Heart left ventricle (tissue), 16 donors: ENCODE data around the gene MTFP1. TPM values are rescaled to one million over a fixed set of nuclear protein-coding genes. Genes with fewer than 3 reads are reported as not detected.

ENCODE experiments used
- ATAC-seq, 4 donors: fragments of 200-7000 bp; cut with Tn5 transposase; one replicate each; pipeline ENCODE4 v1.9.1; 2020 to 2022; ENCODE audit warnings: moderate library complexity in 4 of 4, mild to moderate bottlenecking in 3 of 4, moderate number of reproducible peaks in 1 of 4
- DNase-seq, 5 donors: peaks; one replicate each; pipeline ENCODE4 v3.0.0-alpha.2; 2020
- H3K27ac ChIP-seq, 12 donors: fragments of 200-600 bp; sonication (generic) in 4 of 12; one replicate each; pipeline versions ENCODE4 v1.5.0 to v1.8.0; 2016 to 2022; ENCODE audit warnings: mild to moderate bottlenecking in 2 of 12
- H3K27me3 ChIP-seq, 9 donors: fragments of 200-600 bp; sonication (generic) in 2 of 9; one replicate each; pipeline versions ENCODE4 v1.5.1 to v1.8.0; 2016 to 2022; ENCODE audit warnings: mild to moderate bottlenecking in 3 of 9
- H3K36me3 ChIP-seq, 9 donors: fragments of 200-600 bp; sonication (generic) in 2 of 9; one replicate each; pipeline versions ENCODE4 v1.5.0 to v1.8.0; 2018 to 2022; ENCODE audit warnings: mild to moderate bottlenecking in 2 of 9
- H3K4me1 ChIP-seq, 12 donors: fragments of 200-600 bp; sonication (generic) in 4 of 12; one replicate each; pipeline versions ENCODE4 v1.5.0 to v1.8.0; 2016 to 2022; ENCODE audit warnings: mild to moderate bottlenecking in 3 of 12
- H3K4me3 ChIP-seq, 12 donors: fragments of 200-600 bp; sonication (generic) in 4 of 12; one replicate each; pipeline versions ENCODE4 v1.5.0 to v1.8.0; 2017 to 2022; ENCODE audit warnings: mild to moderate bottlenecking in 9 of 12, moderate library complexity in 4 of 12
- H3K9me3 ChIP-seq, 12 donors: fragments of 200-600 bp; sonication (generic) in 4 of 12; one replicate each; pipeline versions ENCODE4 v1.5.0 to v1.8.0; 2016 to 2022; ENCODE audit warnings: mild to moderate bottlenecking in 1 of 12
- POLR2A ChIP-seq, 2 donors: fragments of 450-650 bp; IDR thresholded peaks; one replicate each; pipeline ENCODE4 v1.6.1; 2017; ENCODE audit warnings: antibody characterized with exemption in 2 of 2, mild to moderate bottlenecking in 2 of 2, moderate library complexity in 2 of 2
- WGBS, 4 donors: extraction: QIAGEN DNeasy Blood & Tissue Kit in 2 of 4; methylation state at CpG; one replicate each; pipeline versions ENCODE4 v1.1.5 to v1.1.7; 2013 to 2018; 5-methylcytosine and 5-hydroxymethylcytosine counted together
- intact Hi-C, 10 donors: fragments of 100-400 bp; cut with DNase I; formaldehyde crosslinking; loops; one replicate each; pipeline versions ENCODE4 v1.11.1 to v1.14.2; 2022
- polyA plus RNA-seq, 2 donors: library from polyadenylated mRNA; stranded (reverse); fragments of 200-250 nt; gene quantifications; one replicate each; pipeline ENCODE4 v1.2.3, GENCODE V29; 2013
- total RNA-seq, 9 donors: library from RNA; depleted of rRNA in 2 of 9; stranded (reverse); fragments of >200 nt in 2 of 9; fragmentation: NEBNext Ultra II Directional in 3 of 9; extraction: Animal tissue kit (Norgen Biotek cat#: 25700) in 3 of 9; gene quantifications; one replicate each; pipeline versions ENCODE4 v1.1.0 to v1.2.4, GENCODE V29; 2016 to 2023
- TF ChIP-seq, protein P1 (sequence below), 12 donors: fragments of 200-600 bp; sonication (generic) in 4 of 12; IDR thresholded peaks; one replicate each; pipeline versions ENCODE4 v1.5.0 to v1.8.0; 2018 to 2022; ENCODE audit warnings: antibody characterized with exemption in 12 of 12, mild to moderate bottlenecking in 5 of 12
- donor health status: ischemic (EF 13 %, LVEDD 7.1; RV severe dilation, severe dysfunction).
- donor health status: healthy with polysubstance abuse.
- donor health status: DM: no; HTN: yes; CAD: no.
- donor health status: DM: no; HTN: no; CAD: no.
- donor health status: ischemic (EF 25% LVEDD 6.9; RV normal size, moderate dysfunction).
- donor health status: ischemic (EF 25% LVEDD 5.7; RV mildly dilated, moderate dysfunction).
- donor health status: healthy.
- donor health status: DM: yes; HTN: yes; CAD: no.
- donor health status: ischemic (EF 35%, LVEDD 5.7; RV mildly dilated, moderate dysfunction).
- donor health status: nonischemic (EF 11% LVEDD 7.7; RV severe dilation, severe dysfunction).
- donor health status: DM: yes; HTN: yes; CAD: no.
- donor health status: PGD.
- donor health status: ischemic (EF 29% LVEDD 5.4; RV normal size, mild dysfunction).
- donor health status: nonischemic (EF 23%, LVEDD 6.1; RV moderate dilation, normal function).

The MTFP1 gene
- total and polyA plus RNA-seq, 11 donors, result 5.0 to 139 (median 17.1) TPM

DNA sequence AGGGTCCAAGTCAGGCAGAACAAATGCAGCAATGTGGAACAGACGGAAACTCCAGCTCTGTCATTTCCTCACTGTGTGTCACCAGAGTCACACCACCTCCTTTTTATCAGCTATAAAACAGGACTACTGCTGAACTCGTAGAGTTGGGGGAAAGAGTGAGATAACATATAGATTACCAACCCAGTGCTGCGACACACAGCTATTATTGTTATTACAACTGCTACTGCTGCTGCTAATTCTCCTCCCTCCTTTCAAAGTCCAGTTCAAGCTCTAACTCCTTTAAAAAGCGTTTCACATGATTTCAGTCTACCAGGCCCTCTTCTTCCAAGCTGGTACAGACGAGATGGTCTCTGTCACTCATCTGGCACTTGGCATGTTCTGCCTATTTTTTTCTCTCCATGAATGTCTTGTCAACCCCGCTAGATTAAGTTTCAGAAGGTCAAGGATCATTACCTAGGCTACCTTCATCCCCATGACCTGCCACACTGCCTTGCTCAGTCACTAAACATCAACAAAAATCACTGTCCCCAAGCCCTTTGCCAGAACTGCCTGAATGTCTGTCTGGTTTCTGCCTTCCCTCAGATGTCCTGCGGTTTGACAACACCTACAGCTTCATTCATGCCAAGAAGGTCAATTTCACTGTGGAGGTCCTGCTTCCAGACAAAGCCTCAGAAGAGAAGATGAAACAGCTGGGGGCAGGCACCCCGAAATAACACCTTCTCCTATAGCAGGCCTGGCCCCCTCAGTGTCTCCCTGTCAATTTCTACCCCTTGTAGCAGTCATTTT is 3.7 kb upstream of the MTFP1 start:
- DNase-seq (no peak), ATAC-seq (no peak)
- TF ChIP-seq, protein P1, sequence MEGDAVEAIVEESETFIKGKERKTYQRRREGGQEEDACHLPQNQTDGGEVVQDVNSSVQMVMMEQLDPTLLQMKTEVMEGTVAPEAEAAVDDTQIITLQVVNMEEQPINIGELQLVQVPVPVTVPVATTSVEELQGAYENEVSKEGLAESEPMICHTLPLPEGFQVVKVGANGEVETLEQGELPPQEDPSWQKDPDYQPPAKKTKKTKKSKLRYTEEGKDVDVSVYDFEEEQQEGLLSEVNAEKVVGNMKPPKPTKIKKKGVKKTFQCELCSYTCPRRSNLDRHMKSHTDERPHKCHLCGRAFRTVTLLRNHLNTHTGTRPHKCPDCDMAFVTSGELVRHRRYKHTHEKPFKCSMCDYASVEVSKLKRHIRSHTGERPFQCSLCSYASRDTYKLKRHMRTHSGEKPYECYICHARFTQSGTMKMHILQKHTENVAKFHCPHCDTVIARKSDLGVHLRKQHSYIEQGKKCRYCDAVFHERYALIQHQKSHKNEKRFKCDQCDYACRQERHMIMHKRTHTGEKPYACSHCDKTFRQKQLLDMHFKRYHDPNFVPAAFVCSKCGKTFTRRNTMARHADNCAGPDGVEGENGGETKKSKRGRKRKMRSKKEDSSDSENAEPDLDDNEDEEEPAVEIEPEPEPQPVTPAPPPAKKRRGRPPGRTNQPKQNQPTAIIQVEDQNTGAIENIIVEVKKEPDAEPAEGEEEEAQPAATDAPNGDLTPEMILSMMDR (IDR thresholded peaks at IDR 0.05), result no peak
- Histone ChIP-seq H3K4me3 (peak overlapping the region in 5 of 12 donors; percentile 68 to 88 (median 71)), H3K36me3 (peaks cover 0 to 46% (median 31%) of the 10 kb centered on the region in 9 donors), H3K27ac (peak overlapping the region in 10 of 12 donors; percentile 89 to 99 (median 97)), H3K27me3 (no peaks in the 10 kb centered on the region), H3K9me3 (no peaks in the 10 kb centered on the region), H3K4me1 (peaks cover 4 to 54% (median 33%) of the 10 kb centered on the region in 12 donors)
- intact Hi-C loops, result loop anchor here in 3 of 10 donors (10.0 kb wide), 2 partner anchors 163 to 183 kb away; partner anchors contain the start of gene TCN2 (in 2 of the 3)
- 64 to 70% (median 66%) methylated on average over 8 of the region's 8 CpGs for WGBS, 4 donors

DNA sequence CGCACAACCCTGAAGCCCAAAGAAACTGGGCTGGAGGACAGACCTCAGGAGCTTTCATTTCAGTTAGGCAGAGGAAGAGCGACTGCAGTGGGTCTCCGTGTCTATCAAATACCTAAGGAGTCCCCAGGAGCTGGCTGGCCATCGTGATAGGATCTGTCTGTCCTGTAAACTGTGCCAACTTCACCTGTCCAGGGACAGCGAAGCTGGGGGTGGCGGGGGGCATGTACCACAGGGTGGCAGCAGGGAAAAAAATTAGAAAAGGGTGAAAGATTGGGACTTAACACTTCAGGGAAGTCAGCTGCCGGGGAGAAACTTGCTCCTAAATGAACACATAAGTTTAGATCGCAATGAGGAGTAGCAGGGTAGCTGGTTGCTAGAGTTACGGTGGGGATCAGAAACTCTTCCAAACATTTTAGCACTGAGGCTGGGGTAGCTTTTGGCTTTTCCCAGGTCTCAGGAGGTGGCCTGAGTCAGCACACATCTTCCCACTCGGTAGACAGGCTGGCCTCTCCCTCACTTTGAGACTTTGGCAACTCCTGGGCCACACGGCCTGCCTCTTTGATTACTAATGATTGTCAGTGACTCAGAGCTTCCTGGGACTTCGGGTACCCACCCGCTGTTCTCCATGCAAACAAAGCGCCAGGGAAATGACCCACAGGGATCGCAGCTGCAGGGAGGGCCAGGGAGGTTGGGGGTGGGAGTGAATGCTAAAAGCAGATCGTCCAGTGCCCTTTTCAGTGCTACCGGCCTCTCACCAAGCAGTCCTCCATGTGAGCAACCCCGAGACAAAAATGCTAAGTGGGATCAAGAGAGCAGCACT is 2.9 kb upstream of the MTFP1 start:
- ATAC-seq, result peak in 3 of 4 donors; percentile 2 to 59 (median 49)
- peak; percentile 29 to 89 (median 55) for DNase-seq
- TF ChIP-seq, protein P1 (IDR thresholded peaks at IDR 0.05), result no peak
- TF ChIP-seq POLR2A (IDR thresholded peaks at IDR 0.05), result peak in 1 of 2 donors; percentile 45
- peaks cover 4 to 54% (median 33%) of the 10 kb centered on the region in 12 donors for H3K4me1 ChIP-seq
- 35 to 39% (median 38%) methylated on average over 18 of the region's 18 CpGs for WGBS, 4 donors
- intact Hi-C loops, result loop anchor here in 3 of 10 donors (10.0 kb wide), 2 partner anchors 162 to 182 kb away; partner anchors contain the start of gene TCN2 (in 2 of the 3)
- H3K9me3 ChIP-seq, result no peaks in the 10 kb centered on the region
- H3K27ac ChIP-seq, result peak overlapping the region; percentile 87 to 99 (median 96)
- H3K27me3 ChIP-seq, result no peaks in the 10 kb centered on the region
- peak overlapping the region; percentile 41 to 88 (median 71) for H3K4me3 ChIP-seq
- peaks cover 0 to 38% (median 23%) of the 10 kb centered on the region in 9 donors for H3K36me3 ChIP-seq

DNA sequence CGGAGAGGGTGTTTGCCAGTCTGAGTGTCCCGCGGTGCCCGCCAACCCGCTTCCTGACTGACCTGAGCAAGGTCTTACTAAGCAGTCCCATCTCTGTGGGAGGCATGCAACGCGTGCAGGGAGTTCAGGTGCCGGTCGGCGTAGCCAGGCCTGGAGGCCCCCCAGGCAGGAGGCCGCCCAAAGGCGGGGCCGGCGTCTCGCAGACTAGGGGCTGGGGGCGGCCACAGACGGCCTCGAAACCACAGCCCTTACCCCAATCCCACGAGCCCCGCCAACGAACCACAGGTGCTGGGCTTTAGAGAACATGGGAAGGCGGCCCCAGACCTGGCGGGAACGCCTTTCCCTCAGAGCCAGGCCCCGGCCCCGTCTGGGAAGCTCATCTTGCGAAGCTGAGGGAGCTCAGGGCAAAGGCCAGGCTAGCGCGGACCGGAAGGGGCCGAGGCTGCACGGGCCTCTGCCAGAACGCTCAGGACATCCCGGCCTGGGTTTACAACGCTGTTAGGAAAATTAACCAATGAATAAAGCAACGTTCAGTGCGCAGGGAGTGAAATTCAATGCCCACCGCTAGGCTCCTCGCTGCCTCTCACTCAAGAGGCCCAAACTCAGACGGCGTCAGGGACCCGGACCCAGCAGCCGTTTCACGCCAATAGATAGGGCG is 2.1 kb upstream of the MTFP1 start:
- no peaks in the 10 kb centered on the region for H3K9me3 ChIP-seq
- 0 to 1% (median 0%) methylated on average over 37 to 45 of the region's 45 CpGs for WGBS, 4 donors
- TF ChIP-seq, protein P1 (IDR thresholded peaks at IDR 0.05), result peak in 3 of 12 donors; percentile 8 to 21 (median 16)
- TF ChIP-seq POLR2A (IDR thresholded peaks at IDR 0.05), result peak in 1 of 2 donors; percentile 77
- peaks cover 4 to 54% (median 33%) of the 10 kb centered on the region in 12 donors for H3K4me1 ChIP-seq
- no peaks in the 10 kb centered on the region for H3K27me3 ChIP-seq
- peak overlapping the region; percentile 87 to 99 (median 96) for H3K27ac ChIP-seq
- H3K4me3 ChIP-seq, result peak overlapping the region; percentile 41 to 88 (median 71)
- DNase-seq (peak in 1 of 5 donors; percentile 86), ATAC-seq (peak; percentile 54 to 72 (median 66))
- intact Hi-C loops, result loop anchor here in 3 of 10 donors (10.0 kb wide), 2 partner anchors 161 to 181 kb away; partner anchors contain the start of gene TCN2 (in 2 of the 3)
- H3K36me3 ChIP-seq, result peaks cover 0 to 31% (median 15%) of the 10 kb centered on the region in 9 donors
